Left renal pelvis (tissue), 4 donors: ENCODE data around the gene SLITRK4. TPM values are rescaled to one million over a fixed set of nuclear protein-coding genes. Genes with fewer than 3 reads are reported as not detected.

ENCODE experiments used
- DNase-seq, 4 donors: peaks; one replicate each; pipeline ENCODE4 v3.0.0-alpha.2; 2013; ENCODE audit warnings: low read depth in 4 of 4, low spot score in 3 of 4
- polyA plus RNA-seq, 4 donors: library from polyadenylated mRNA; unstranded; fragments of 120-200 nt; gene quantifications; one replicate each; pipeline ENCODE4 v1.2.1, GENCODE V29; 2013; ENCODE audit not compliant: insufficient read length in 4 of 4

SLITRK4 gene, protein sequence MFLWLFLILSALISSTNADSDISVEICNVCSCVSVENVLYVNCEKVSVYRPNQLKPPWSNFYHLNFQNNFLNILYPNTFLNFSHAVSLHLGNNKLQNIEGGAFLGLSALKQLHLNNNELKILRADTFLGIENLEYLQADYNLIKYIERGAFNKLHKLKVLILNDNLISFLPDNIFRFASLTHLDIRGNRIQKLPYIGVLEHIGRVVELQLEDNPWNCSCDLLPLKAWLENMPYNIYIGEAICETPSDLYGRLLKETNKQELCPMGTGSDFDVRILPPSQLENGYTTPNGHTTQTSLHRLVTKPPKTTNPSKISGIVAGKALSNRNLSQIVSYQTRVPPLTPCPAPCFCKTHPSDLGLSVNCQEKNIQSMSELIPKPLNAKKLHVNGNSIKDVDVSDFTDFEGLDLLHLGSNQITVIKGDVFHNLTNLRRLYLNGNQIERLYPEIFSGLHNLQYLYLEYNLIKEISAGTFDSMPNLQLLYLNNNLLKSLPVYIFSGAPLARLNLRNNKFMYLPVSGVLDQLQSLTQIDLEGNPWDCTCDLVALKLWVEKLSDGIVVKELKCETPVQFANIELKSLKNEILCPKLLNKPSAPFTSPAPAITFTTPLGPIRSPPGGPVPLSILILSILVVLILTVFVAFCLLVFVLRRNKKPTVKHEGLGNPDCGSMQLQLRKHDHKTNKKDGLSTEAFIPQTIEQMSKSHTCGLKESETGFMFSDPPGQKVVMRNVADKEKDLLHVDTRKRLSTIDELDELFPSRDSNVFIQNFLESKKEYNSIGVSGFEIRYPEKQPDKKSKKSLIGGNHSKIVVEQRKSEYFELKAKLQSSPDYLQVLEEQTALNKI
- 10 to 100 TPM in 3 of 4 donors, 1 to 10 TPM in 1; 3.4 to 21.4 (median 14.3) TPM for polyA plus RNA-seq

DNA sequence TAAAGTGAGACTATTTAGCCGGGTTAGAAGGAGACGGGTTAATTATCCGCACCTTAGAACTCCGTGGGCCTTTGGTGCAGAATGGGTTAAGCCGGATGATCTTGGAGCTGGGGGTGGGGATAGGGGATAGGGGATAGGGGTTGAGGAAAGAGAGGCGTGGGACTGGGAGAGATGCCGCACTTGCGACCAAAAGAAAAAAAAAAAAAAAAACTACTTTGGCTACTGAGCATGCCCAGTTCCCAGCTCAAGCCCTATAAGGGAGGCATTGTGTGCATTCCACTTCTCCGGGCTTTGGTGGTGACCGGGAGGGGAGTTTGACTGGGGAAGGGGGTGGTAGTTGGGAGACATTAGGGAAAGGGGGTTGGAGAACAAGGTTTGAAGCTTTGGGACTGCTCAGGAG, at the start of gene SLITRK4:
TSS of gene SLITRK4 (minus strand) at position 187 of the 400 bp plus-strand sequence. CDS start 4,993 bp downstream, outside the sequence.
- DNase-seq = no peak

DNA sequence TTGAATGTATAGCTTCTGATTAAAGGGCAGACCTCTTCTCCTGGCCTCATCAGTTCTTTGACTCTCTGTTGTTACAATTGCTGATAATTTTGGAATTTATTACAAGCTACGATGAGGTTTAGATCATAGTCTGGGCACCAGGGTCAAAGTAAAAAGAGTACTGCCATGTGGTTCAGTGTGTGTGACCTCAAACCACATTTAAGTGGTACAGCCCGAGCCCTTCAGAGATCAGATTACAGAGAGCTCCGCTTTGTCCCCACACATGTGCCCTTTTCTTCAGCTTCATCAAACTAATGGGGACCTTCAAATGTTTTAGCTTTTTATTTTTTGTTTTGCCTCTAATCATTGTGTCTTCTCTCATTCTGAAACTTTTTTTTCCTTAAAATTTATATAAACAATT, 47.6 kb upstream of the SLITRK4 start:
- DNase-seq = no peak

DNA sequence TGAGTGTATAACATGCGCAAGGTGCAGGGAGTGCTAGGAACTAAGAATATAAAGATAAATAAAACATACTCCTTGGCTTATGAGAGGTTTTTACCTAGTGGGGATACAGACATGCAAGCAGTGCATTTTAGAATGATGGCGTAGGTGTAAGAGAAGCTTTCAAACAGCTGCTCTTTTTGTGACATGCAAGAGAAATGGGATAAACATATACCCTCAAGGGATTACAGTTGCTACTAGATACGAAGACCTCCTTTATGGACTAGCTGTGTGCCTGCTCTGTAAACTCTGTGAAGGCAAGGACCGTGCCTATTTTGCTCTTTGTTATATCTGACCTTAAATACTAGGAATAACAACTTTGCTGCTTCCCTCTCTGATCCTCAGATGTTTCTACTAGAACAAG, 39.0 kb upstream of the SLITRK4 start:
- DNase-seq = no peak

DNA sequence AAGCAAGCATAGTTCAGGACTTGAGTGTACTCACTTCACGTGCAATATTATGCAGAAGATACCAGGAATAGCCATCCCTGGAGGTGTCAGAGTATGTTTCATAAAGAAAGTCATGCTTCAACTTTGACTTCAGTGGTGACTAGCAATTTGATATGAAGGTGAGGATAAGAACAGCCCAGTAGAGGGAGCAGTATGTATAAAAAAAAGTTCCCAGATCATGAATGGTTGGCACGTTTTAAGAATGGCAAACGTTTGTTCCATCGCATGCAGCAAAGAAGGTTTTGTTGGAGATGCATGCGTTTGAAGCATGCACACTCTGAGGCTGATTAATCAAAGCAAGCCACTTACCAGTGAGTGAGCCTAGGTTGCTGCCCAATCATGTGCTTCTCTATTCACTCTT, 33.5 kb upstream of the SLITRK4 start:
- DNase-seq = no peak

DNA sequence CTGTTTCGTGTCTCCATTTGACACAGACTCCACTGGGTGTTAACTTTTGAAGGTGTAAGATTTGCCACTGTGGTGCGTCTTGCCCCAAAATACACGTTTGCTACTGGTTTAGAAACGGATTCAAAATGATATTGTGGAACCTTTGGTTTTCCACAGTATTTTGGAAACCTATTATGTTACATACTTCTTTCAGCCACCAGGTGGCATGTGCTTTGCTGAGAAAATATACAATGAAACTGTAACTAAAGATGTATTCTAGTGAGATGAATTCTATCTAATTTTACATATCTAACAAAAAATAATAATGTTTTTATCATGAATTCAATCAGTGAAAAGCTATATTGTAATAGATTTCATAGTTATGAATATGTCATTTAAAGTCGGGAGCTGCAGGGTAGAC, 28.4 kb upstream of the SLITRK4 start:
- no peak for DNase-seq

DNA sequence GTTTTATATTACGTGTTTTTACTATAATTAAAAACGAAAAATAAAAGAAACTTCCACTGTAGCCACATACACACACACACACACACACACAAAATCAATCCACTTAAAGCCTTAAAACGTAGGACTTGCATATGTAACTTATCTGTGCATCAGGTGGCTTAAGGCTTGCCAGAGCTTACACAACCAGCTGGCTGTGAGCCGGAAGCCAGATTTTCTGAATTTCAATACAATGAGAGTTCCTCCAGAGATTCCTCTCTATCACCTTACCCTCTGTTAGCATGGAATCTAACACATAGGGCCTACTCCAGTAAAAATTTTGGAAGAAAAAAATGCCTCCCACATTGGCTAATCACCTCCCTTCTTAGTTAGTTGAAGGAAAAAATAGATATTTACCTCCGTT, 27.9 kb upstream of the SLITRK4 start:
- no peak for DNase-seq

DNA sequence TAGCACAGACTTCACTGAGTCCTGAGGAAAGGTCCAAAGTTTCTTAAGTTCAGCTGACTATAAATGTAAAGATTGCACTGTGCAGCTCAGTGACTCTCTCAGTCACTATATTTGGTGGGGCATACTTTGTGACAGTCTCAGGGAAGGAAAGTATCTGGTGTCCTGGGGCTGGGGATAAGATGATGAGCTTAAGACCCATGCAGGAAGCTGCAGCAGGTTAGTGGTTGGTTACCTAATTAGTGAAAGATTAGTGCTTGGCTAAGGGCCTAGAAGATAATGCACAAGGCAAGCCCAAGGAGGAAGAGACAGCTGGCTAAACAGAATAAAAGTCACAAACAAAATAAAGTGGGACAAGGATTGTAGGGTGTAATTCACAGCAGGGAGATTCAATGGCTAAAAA, 25.4 kb upstream of the SLITRK4 start:
- DNase-seq = no peak

DNA sequence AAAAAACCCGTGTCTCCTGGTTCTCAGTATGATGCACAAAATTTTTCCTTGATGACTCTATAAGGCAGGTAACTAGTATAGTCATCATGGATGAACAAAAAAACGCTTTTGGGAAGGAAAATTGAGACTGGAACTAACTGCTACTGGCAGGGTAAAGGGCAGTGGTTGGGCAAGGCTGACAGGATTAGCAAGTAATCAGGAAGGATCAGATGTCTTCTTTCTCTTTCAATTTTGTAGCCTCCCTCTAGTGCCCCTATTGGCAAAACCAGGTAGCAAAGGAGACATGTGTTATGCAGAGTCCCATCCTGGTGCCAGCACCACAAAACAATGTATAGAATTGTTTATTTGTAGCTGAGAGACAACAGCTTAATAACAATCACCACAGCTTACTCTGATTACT, 12.8 kb upstream of the SLITRK4 start:
- DNase-seq = no peak

DNA sequence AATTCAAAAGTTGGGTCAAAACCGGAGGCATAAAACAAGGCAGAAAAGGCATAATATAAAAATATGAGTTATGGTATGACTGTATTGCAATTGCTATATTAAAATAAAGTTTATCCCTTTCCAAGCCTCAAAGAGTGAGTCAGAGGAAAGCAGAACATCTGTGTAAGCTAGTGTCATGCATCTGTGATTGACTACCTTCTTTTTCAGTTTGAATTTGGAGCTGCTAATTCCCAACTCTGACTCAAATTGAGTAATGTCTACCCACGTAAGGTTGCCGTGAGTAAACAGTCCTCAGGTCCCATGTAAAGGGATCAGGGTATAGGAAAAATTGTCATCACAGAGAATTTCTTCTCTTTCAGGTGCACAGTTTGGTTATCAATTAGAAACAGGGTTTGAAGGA, 6.5 kb upstream of the SLITRK4 start:
- DNase-seq = no peak

DNA sequence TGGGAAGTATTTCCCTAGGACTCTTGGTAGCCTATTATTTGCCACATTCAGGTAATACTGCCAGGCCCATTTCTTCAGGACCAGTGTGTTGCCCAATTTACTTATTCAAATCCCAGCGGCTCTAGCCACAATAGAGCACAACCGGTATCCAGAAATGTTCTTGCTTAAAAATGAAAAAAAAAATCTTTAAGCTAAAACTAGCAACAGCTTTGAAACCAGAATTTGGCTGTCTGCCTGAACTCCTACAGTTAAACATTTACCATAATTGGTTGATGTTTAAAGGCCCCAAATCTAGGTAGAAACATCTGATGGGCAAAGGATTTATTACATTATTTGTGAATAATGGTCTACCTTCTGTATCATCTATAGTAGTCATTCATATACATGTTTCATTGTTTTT, 930 bp upstream of the SLITRK4 start:
- DNase-seq = no peak

DNA sequence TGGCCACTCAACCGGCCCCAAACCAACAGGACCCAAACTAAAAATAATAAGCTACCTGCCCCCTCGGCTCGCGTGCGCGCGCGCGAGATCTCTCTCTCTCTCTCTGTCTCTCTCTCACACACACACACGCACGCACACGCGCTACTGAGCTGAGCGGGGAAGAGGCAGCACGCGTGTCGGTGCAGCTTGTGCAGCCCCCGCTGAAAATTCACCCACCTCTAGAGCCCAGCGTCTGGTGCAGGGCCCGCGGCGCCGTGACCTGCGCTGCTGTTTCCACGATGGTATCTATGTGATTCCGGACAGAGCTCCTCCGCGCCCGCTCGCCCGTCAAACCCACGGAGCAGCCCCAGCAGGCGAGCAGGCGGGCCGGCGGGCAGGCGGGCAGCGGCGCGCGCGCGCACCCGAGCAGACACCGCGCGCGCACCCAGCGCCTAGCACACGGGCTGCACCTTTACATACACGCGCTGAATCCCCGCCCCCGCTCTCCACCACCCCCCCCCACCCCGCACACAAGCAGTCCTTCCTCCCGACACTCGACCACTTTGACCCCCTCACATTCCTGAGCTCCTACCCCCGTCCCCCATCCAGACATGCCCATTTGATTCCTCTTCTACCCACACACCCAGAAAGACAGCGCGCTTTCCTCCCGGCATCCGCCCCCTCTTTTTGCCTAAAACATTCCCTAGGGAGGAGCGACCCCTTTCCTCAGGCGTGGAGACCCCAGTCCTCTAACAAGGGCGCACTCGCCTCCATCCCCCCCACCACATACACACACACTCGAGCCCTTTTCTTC, 1.0 kb downstream of the SLITRK4 start:
- DNase-seq = no peak

DNA sequence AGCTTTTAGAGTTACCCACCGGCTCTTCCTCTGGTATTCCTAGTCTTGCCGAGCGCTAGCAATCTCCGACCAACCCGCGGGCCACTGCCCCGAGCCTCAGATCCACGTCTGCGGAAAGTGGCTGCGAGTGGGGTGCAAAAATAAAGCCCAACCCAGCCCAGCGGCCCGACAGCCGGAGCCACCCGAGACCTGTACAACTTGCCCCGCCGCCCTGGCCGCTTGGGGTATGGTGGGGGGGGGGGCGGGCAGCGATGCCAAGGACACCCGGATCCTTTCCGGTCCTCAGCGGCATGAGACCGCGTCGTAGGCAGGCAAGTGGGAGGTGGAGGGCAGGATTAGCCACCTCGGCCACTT, 1.6 kb downstream of the SLITRK4 start:
- DNase-seq = no peak

DNA sequence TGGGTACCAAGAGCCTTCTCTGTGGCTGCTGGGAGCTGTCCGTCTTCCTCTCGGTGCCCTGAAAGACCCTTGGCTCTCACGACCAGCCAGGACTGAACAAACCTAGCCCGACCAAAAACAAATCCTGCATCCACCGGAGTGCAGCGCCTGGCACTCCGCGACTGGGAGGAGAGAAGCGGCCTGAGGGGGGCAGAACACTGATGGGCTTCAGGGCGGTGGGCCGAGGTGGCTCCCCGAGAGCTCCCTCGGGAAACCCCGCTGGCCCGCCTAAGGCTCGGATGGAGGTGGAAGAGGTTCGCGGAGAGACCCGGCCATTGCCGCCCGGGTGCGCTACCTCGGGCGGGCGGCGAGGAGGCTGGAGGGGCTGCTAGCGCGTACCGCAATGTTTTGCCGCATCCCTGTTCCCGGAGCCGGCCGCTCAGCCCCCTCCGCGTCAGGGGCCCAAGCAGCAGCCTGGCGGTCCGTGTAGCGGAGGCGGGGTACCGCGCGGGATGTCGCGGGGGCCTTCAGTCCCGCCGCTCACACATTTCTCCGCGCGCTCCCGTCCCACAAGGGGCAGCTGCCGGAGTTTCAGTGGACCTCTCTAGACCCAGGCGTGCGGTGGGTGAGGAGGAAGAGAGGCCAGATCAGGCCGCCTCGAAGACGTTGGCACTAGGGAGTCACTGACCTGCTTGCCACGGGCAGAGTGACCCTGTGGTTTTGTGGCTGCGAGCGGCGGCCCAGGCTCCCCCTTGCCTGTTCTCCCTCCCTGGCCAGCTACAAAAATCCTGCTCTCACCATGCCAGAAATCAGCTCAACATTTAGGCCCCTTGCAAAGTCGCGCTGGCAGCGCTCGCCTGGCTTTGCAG, 2.2 kb downstream of the SLITRK4 start:
- no peak for DNase-seq

DNA sequence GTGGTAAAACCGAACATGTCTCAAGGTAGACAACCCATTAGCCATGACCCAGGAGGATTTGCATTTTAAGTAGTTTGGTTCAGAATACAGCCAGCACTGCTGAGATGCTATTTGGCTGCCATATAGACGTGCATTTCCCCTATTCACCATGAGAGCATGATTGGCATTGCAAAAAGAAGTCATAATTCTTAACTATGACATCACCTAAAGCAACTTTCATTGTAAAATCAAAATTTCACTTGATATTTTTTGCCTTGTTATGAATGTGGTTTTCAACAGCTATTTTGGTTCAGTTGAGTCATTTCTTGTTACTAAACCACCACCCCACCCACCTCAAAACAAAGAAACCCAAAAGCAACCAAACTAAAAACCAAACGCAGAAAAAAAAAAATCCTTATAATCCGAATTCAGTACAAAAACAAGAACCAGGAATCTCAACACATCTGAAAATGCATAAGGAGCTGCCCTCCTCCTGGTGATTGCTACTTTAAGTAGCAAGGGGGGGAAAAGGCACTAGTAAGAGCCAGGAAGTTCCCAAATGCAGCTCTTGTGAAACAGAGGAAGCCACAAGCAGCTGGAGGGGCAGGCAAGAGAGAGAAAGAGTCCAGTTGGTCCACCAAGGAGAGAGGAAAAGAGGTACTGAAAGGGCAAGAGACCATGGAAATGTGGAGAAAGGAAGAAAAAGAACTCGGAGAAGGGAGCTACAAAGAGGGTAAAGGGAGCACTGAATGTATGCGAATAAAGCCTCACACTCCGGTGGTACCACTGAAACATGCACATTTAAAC, 3.1 kb downstream of the SLITRK4 start:
- DNase-seq = no peak

DNA sequence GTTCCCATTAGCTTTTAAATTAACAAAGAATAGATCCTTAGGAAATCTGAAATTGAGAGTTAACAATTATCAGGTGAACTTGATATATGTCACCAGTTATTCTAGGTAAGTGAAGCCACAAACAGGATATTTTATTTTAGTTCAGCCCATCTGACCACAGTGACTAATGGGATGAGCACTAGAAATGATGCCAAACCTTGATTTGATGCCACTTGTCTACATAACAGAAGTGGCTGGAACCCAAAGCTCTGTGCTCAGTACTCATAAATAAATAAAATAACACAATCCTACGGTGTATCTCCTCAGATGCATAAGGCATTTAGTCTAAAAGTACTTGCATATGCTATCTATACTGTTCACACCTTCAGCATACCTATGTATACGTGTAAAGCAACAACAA, 12.2 kb downstream of the SLITRK4 start:
- no peak for DNase-seq

DNA sequence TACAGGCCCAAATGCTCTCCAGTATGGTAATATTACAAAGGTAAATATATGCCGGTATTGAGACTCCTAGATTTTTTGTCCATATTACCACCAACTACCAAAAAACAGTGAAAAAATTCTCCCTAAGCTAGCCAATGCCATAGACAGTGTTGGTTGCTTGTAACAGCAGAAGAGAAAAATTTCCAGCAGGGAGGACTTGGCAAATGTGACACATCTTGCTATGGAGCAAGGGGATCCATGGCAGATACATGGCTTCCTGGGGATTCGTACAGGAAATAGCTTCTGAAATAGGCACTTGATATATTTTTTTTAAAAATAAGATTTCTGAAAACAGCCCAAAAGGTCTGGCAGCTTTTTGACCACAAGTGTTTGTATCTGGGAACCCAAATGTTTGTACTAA, 14.6 kb downstream of the SLITRK4 start:
- no peak for DNase-seq

DNA sequence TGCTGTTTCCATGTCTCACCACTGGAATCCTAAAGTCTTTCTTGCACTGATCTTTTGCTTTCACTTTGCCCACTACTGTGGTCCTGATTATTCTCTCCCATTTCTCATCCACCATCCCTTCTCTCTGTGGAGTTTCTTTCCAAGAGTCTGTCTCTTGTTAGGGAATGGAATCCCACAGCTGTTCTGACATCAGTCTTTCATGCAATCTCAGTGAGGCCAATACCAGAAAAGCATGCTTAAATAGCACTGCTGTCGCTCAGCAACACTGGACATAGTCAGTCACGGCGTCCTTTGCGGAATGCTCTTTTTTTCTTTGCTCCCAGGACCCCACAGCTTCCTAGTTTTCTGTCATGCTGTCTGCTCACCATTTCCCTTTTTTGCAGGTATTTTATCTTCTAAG, 20.1 kb downstream of the SLITRK4 start:
- DNase-seq = no peak

DNA sequence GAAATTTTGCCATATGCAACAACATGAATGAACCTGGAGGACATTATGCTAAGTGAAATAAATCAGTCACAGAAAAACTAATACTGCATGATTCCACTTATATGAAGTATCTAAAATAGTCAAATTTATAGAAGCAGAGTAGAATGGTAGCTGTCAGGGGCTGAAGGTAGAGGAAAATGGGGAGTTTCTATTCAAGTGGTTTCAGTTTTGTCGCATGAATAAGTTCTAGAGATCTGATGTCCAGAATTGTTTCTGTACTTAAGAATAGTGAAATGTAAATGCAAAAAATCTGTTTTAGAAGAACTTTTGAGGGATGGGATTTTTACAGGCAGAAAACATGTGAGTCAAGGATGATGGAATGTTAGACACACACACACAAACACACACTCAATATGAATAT, 34.1 kb downstream of the SLITRK4 start:
- DNase-seq = no peak

DNA sequence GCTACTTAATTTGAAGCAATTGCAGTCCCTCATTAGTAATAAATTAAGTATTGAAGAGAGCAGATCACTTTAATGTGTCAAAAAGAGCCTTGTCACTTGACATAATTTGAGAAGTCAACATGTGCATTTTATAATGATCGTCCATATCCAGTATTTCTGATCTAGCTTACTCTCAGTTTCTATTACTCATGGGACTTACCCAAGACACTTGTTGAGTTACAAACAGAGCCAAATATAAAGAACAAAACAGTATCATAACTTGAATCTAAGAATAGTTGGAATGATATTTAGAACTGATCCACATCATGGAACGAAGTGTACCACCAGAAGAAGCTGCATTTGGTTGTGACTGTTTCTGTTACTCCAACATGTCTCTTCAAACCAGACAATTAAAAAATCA, 54.7 kb downstream of the SLITRK4 start:
- DNase-seq = no peak
